ENCODE data around the gene ASTN2.

ASTN2 gene

GRCh38 chr9:117368684-117369230 is 46.1 kb downstream of the ASTN2 start:
- DNase-seq (ENCODE audit: low read depth in 2 of 3, low spot score in 2 of 3), result no peak

- DNase-seq (ENCODE audit: low read depth in 2 of 3, low spot score in 2 of 3), result no peak
These were observed 49.4 kb downstream of the ASTN2 start for GRCh38 chr9:117365438-117365837.

GRCh38 chr9:117363006-117363405 is 51.9 kb downstream of the ASTN2 start:
- no peak for DNase-seq (ENCODE audit: low read depth in 2 of 3, low spot score in 2 of 3)

- no peak for DNase-seq (ENCODE audit: low read depth in 2 of 3, low spot score in 2 of 3)
These were observed 54.9 kb downstream of the ASTN2 start for GRCh38 chr9:117359910-117360309.

- DNase-seq (ENCODE audit: low read depth in 2 of 3, low spot score in 2 of 3), result no peak
These were observed 59.3 kb downstream of the ASTN2 start for GRCh38 chr9:117355542-117355941.

GRCh38 chr9:117354997-117355396 is 59.9 kb downstream of the ASTN2 start:
- no peak for DNase-seq (ENCODE audit: low read depth in 2 of 3, low spot score in 2 of 3)

GRCh38 chr9:117354244-117354847 is 60.5 kb downstream of the ASTN2 start:
- DNase-seq (ENCODE audit: low read depth in 2 of 3, low spot score in 2 of 3), result no peak

GRCh38 chr9:117344892-117345660 is 69.8 kb downstream of the ASTN2 start:
- DNase-seq (ENCODE audit: low read depth in 2 of 3, low spot score in 2 of 3), result no peak

GRCh38 chr9:117343427-117343826 is 71.4 kb downstream of the ASTN2 start:
- no peak for DNase-seq (ENCODE audit: low read depth in 2 of 3, low spot score in 2 of 3)

- DNase-seq (ENCODE audit: low read depth in 2 of 3, low spot score in 2 of 3), result no peak
These were observed 73.7 kb downstream of the ASTN2 start for GRCh38 chr9:117341151-117341550.

- no peak for DNase-seq (ENCODE audit: low read depth in 2 of 3, low spot score in 2 of 3)
These were observed 74.4 kb downstream of the ASTN2 start for GRCh38 chr9:117340422-117340821.

- no peak for DNase-seq (ENCODE audit: low read depth in 2 of 3, low spot score in 2 of 3)
These were observed 78.9 kb downstream of the ASTN2 start for GRCh38 chr9:117335837-117336433.

- DNase-seq (ENCODE audit: low read depth in 2 of 3, low spot score in 2 of 3), result no peak
These were observed 80.8 kb downstream of the ASTN2 start for GRCh38 chr9:117334101-117334500.

GRCh38 chr9:117325831-117326230 is 89.0 kb downstream of the ASTN2 start:
- no peak for DNase-seq (ENCODE audit: low read depth in 2 of 3, low spot score in 2 of 3)

GRCh38 chr9:117325110-117325731 is 89.6 kb downstream of the ASTN2 start:
- no peak for DNase-seq (ENCODE audit: low read depth in 2 of 3, low spot score in 2 of 3)

GRCh38 chr9:117323390-117323789 is 91.5 kb downstream of the ASTN2 start:
- DNase-seq (ENCODE audit: low read depth in 2 of 3, low spot score in 2 of 3), result no peak

GRCh38 chr9:117317192-117317591 is 97.7 kb downstream of the ASTN2 start:
- DNase-seq (ENCODE audit: low read depth in 2 of 3, low spot score in 2 of 3), result no peak

- no peak for DNase-seq (ENCODE audit: low read depth in 2 of 3, low spot score in 2 of 3)
These were observed 99.6 kb downstream of the ASTN2 start for GRCh38 chr9:117315236-117315635.

- DNase-seq (ENCODE audit: low read depth in 2 of 3, low spot score in 2 of 3), result no peak
These were observed 100.9 kb downstream of the ASTN2 start for GRCh38 chr9:117313989-117314388.

GRCh38 chr9:117307701-117308100 is 107.2 kb downstream of the ASTN2 start:
- no peak for DNase-seq (ENCODE audit: low read depth in 2 of 3, low spot score in 2 of 3)

- no peak for DNase-seq (ENCODE audit: low read depth in 2 of 3, low spot score in 2 of 3)
These were observed 108.8 kb downstream of the ASTN2 start for GRCh38 chr9:117306032-117306431.

- no peak for DNase-seq (ENCODE audit: low read depth in 2 of 3, low spot score in 2 of 3)
These were observed 109.4 kb downstream of the ASTN2 start for GRCh38 chr9:117305454-117305853.
